Activated CD4-positive, alpha-beta T cell treated with anti-CD3 and anti-CD28 coated beads, Interleukin-2, amount 10 ng/mL, durations not matched to agents 24 days and 14 days (primary cell): Measurements from ENCODE around the gene SYNJ2. TPM values are rescaled to one million over a fixed set of nuclear protein-coding genes. Genes with fewer than 3 reads are reported as not detected.

ENCODE experiments used
- DNase-seq: peaks from one replicate; pipeline ENCODE4 v3.0.0; 2022
- H3K27ac Mint-ChIP-seq: one replicate; pipeline ENCODE4 v1.8.0; 2022; ENCODE audit warnings: mild to moderate bottlenecking, mixed read lengths
- H3K27me3 Mint-ChIP-seq: one replicate; pipeline ENCODE4 v1.8.0; 2022; ENCODE audit warnings: mixed read lengths
- H3K36me3 Mint-ChIP-seq: one replicate; pipeline ENCODE4 v1.8.0; 2022; ENCODE audit warnings: low read depth, mild to moderate bottlenecking, mixed read lengths
- H3K4me1 Mint-ChIP-seq: one replicate; pipeline ENCODE4 v1.8.0; 2021; ENCODE audit warnings: mixed read lengths
- H3K4me3 Mint-ChIP-seq: one replicate; pipeline ENCODE4 v1.8.0; 2022; ENCODE audit warnings: mild to moderate bottlenecking, moderate library complexity, mixed read lengths
- H3K9me3 Mint-ChIP-seq: one replicate; pipeline ENCODE4 v1.8.0; 2021; ENCODE audit warnings: mixed read lengths
- intact Hi-C: fragments of 100-400 bp; cut with micrococcal nuclease; formaldehyde crosslinking; loops from one replicate; pipeline ENCODE4 v1.15.1; 2023
- total RNA-seq: library from RNA; stranded (reverse); gene quantifications from 2 replicates; pipeline ENCODE4 v1.2.3, GENCODE V29; 2022

SYNJ2 gene
- total RNA-seq, 1 donor from 2014 or later, result 22.2 TPM

- H3K4me3 Mint-ChIP-seq, result peak overlapping the region; percentile 76
These were observed 8.8 kb downstream of the SYNJ2 start for GRCh38 chr6:157990321-157991066.

DNA sequence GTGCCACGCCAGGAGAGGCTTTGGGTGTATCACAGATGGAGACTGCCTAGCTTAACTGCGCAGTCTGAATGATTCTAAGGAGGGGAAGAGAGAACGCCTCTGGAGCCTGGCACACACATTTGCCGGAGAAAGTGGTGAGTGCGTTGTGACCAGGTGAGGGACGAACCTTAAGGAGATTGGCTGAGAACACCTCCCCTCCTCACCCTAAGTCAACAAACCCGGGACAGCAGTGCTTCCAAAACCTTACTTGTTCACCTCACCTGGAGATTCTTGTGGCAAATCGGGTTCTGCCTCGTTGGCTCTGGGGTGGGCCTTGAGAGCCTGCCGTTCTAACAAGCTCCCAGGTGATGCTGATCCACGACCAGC lies 9.4 kb downstream of the SYNJ2 start:
- H3K27ac Mint-ChIP-seq, result no peak overlapping the region
- no peak overlapping the region for H3K4me3 Mint-ChIP-seq
- peaks cover 37% of the 10 kb centered on the region for H3K4me1 Mint-ChIP-seq

More at GRCh38 chr6:157990321-157991066, 8.8 kb downstream of the SYNJ2 start:
- DNase-seq, result peak; percentile 78
- Mint-ChIP-seq H3K9me3 (no peaks in the 10 kb centered on the region), H3K27ac (peak overlapping the region; percentile 76), H3K4me1 (peaks cover 36% of the 10 kb centered on the region), H3K27me3 (no peaks in the 10 kb centered on the region), H3K36me3 (peaks cover 7% of the 10 kb centered on the region)
- intact Hi-C loops, result loop anchor here (2.0 kb wide), 1 partner anchor 18 kb away; no protein-coding TSS in a partner anchor

GRCh38 chr6:157993076-157993475 lies 11.4 kb downstream of the SYNJ2 start:
- H3K4me3 Mint-ChIP-seq, result no peak overlapping the region
- peaks cover 8% of the 10 kb centered on the region for H3K36me3 Mint-ChIP-seq
- intact Hi-C loops, result no loop called here
- DNase-seq, result no peak
- no peaks in the 10 kb centered on the region for H3K9me3 Mint-ChIP-seq
- no peak overlapping the region for H3K27ac Mint-ChIP-seq
- peaks cover 41% of the 10 kb centered on the region for H3K4me1 Mint-ChIP-seq
- H3K27me3 Mint-ChIP-seq, result no peaks in the 10 kb centered on the region

More for the DNA sequence above, 9.4 kb downstream of the SYNJ2 start:
- no peak for DNase-seq
- intact Hi-C loops, result loop anchor here (2.0 kb wide), 1 partner anchor 18 kb away; no protein-coding TSS in a partner anchor
- Mint-ChIP-seq H3K9me3 (no peaks in the 10 kb centered on the region), H3K36me3 (peaks cover 7% of the 10 kb centered on the region), H3K27me3 (no peaks in the 10 kb centered on the region)

DNA sequence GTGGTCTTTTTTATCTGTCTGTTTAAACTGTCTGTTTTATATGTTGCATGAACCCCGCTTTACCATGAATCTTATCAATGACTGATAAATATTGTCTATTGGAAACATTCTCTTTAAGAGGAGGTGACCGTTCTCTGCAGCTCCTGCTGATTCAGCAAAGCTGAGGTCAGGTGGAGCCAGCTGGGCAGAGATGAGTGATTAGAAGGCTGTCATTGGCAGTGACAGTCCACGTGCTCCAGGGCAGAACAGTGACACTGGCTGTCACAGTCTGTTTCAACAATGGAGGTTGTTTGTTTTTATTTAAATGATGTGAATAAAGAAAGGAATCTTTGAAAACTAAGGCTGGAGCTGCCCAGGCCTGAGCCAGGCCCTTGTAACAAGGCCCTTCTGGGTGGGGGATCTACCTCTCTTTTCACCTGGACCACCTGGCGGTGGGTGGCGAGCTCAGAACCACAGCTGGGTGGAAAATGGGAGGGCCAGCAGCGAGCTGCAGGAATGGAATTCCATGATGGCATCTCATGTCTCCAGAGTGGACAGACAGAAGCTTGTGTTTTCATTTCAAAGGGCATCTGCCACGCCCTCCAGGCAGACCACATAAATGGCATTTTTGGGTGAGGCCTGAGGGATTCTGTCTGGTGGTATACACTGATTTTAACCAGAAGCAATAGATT lies 12.6 kb downstream of the SYNJ2 start:
- Mint-ChIP-seq H3K4me3 (no peak overlapping the region), H3K36me3 (peaks cover 7% of the 10 kb centered on the region), H3K27ac (no peak overlapping the region), H3K27me3 (no peaks in the 10 kb centered on the region), H3K9me3 (no peaks in the 10 kb centered on the region), H3K4me1 (peaks cover 34% of the 10 kb centered on the region)
- intact Hi-C loops, result no loop called here
- DNase-seq, result no peak

GRCh38 chr6:157995458-157995857 lies 13.8 kb downstream of the SYNJ2 start:
- Mint-ChIP-seq H3K4me1 (peaks cover 26% of the 10 kb centered on the region), H3K36me3 (peaks cover 7% of the 10 kb centered on the region), H3K27ac (no peak overlapping the region), H3K9me3 (no peaks in the 10 kb centered on the region), H3K27me3 (no peaks in the 10 kb centered on the region), H3K4me3 (no peak overlapping the region)
- intact Hi-C loops, result no loop called here
- DNase-seq, result no peak

GRCh38 chr6:157996201-157996712 lies 14.6 kb downstream of the SYNJ2 start:
- intact Hi-C loops, result no loop called here
- H3K27me3 Mint-ChIP-seq, result no peaks in the 10 kb centered on the region
- H3K4me3 Mint-ChIP-seq, result no peak overlapping the region
- peaks cover 18% of the 10 kb centered on the region for H3K4me1 Mint-ChIP-seq
- DNase-seq, result no peak
- H3K36me3 Mint-ChIP-seq, result peaks cover 11% of the 10 kb centered on the region
- H3K27ac Mint-ChIP-seq, result no peak overlapping the region
- no peaks in the 10 kb centered on the region for H3K9me3 Mint-ChIP-seq

- Mint-ChIP-seq H3K4me1 (peaks cover 20% of the 10 kb centered on the region), H3K27ac (no peak overlapping the region), H3K27me3 (no peaks in the 10 kb centered on the region), H3K4me3 (no peak overlapping the region), H3K9me3 (no peaks in the 10 kb centered on the region), H3K36me3 (peaks cover 17% of the 10 kb centered on the region)
- intact Hi-C loops, result no loop called here
- DNase-seq, result no peak
These were observed 15.4 kb downstream of the SYNJ2 start for GRCh38 chr6:157996918-157997702.

- no peak for DNase-seq
- H3K9me3 Mint-ChIP-seq, result no peaks in the 10 kb centered on the region
- no peaks in the 10 kb centered on the region for H3K27me3 Mint-ChIP-seq
- intact Hi-C loops, result no loop called here
- H3K4me1 Mint-ChIP-seq, result peaks cover 25% of the 10 kb centered on the region
- peaks cover 14% of the 10 kb centered on the region for H3K36me3 Mint-ChIP-seq
- no peak overlapping the region for H3K27ac Mint-ChIP-seq
- H3K4me3 Mint-ChIP-seq, result no peak overlapping the region
These were observed 16.4 kb downstream of the SYNJ2 start for GRCh38 chr6:157997893-157998608.

DNA sequence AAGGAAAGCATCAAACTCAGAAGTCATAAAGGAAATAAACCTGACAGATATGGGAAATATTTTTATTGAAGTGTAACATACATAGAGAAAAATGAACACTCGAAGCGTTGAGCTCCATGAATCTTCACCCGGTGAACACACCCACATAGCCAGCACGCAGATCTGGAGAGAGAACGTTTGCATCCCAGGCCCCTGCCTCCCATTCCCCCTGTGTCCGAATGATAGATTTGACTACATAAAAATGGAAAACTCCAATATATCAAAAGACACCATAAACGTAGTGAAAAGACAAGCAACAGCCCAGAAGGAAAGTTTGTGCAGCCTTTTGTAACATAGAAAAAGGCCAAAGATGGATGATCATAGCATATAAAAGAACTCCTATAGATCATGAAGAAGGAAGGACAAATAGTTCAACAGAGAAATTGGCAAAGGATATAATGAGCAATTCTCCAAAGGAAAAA lies 17.1 kb downstream of the SYNJ2 start:
- H3K4me3 Mint-ChIP-seq, result no peak overlapping the region
- H3K36me3 Mint-ChIP-seq, result peaks cover 14% of the 10 kb centered on the region
- no peak for DNase-seq
- peaks cover 26% of the 10 kb centered on the region for H3K4me1 Mint-ChIP-seq
- no peaks in the 10 kb centered on the region for H3K27me3 Mint-ChIP-seq
- no peaks in the 10 kb centered on the region for H3K9me3 Mint-ChIP-seq
- intact Hi-C loops, result no loop called here
- no peak overlapping the region for H3K27ac Mint-ChIP-seq

GRCh38 chr6:157999168-158000051 lies 17.7 kb downstream of the SYNJ2 start:
- Mint-ChIP-seq H3K27ac (no peak overlapping the region), H3K27me3 (no peaks in the 10 kb centered on the region), H3K36me3 (peaks cover 14% of the 10 kb centered on the region), H3K4me3 (no peak overlapping the region), H3K9me3 (no peaks in the 10 kb centered on the region), H3K4me1 (peaks cover 29% of the 10 kb centered on the region)
- intact Hi-C loops, result loop anchor here (5.0 kb wide), 1 partner anchor 38 kb away; no protein-coding TSS in a partner anchor
- no peak for DNase-seq

DNA sequence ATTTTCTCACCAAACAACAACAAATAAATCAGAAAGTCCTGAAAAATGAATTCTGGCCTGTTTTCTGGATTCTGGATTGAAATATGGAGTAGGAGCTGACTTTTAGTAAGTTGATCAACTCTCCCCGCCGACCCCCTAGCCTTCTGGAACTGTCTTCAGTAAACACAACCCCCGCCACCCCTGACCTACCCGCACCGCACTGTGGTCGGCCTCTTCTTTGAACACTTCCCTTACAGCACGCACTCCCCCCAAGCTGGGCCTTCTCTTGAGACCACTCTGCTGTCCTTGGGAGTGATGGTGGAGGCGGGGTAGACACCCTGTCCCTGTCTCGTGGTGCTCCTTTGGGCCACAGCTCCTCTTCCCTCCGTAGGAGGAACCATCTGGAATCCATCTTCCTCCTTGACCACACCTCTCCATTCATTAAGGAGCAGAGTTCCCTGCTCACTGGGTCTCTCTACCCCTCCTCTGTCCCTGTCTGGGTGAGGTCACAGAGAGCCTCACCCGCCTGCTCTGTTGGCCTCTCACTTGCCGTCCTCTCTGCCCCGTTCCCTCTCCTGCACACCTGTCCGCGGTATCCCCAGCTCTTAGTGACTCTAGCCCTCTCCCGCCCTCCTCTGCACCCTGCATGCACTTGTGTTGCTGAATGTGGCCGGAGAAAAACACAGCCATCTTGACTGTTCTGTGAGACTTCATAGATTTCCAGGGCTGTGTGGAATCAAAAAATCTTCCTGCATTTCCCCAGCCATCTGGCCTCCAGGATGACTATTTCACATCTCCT lies 19.1 kb downstream of the SYNJ2 start:
- no peak for DNase-seq
- no peaks in the 10 kb centered on the region for H3K9me3 Mint-ChIP-seq
- no peaks in the 10 kb centered on the region for H3K27me3 Mint-ChIP-seq
- H3K4me1 Mint-ChIP-seq, result peaks cover 34% of the 10 kb centered on the region
- intact Hi-C loops, result loop anchor here (5.0 kb wide), 1 partner anchor 37 kb away; no protein-coding TSS in a partner anchor
- no peak overlapping the region for H3K27ac Mint-ChIP-seq
- no peak overlapping the region for H3K4me3 Mint-ChIP-seq
- H3K36me3 Mint-ChIP-seq, result peaks cover 16% of the 10 kb centered on the region
